A673 (cell line): ENCODE measurements around the gene S100A12. TPM values are rescaled to one million over a fixed set of nuclear protein-coding genes. Genes with fewer than 3 reads are reported as not detected.

Experiments used
- BruUV-seq: library from RNA; stranded (reverse); fragments of 400-500 nt; replicated peaks from 2 replicates; lab custom pipeline; 2021; lab: Mats Ljungman, UMichigan
- CTCF ChIA-PET: fragments of 300-600 bp; sonication (Branson Sonifier 250); formaldehyde crosslinking; loops from one replicate; lab custom pipeline; 2022; ENCODE audit warnings: antibody characterized with exemption; lab: Charles Lee
- POLR2A ChIA-PET: fragments of 300-600 bp; sonication (Branson Sonifier 250); formaldehyde crosslinking; loops from one replicate; lab custom pipeline; 2022; ENCODE audit warnings: antibody characterized with exemption; ENCODE audit not compliant: low non-redundant PET; lab: Charles Lee
- DNase-seq: peaks from one replicate; pipeline ENCODE4 v3.0.0-alpha.2; 2015; ENCODE audit warnings: low spot score
- H3K27ac ChIP-seq: fragments of 200-600 bp; sonication (generic); 2 replicates; pipeline ENCODE4 v1.5.1; 2016; ENCODE audit warnings: mixed run types, low read depth, mild to moderate bottlenecking, mixed read lengths, antibody characterized with exemption, low read length; ENCODE audit not compliant: poor library complexity, severe bottlenecking
- H3K27me3 ChIP-seq: fragments of 200-600 bp; sonication (generic); replicated peaks from 2 replicates; pipeline ENCODE4 v1.6.1; 2017; ENCODE audit warnings: mixed run types, low read depth, mild to moderate bottlenecking, mixed read lengths, antibody characterized with exemption, low read length; ENCODE audit not compliant: insufficient read depth, poor library complexity
- H3K36me3 ChIP-seq: fragments of 200-600 bp; sonication (generic); 2 replicates; pipeline ENCODE4 v1.6.1; 2016; ENCODE audit warnings: mixed run types, mild to moderate bottlenecking, mixed read lengths, antibody characterized with exemption, low read length; ENCODE audit not compliant: insufficient read depth, poor library complexity, severe bottlenecking
- H3K4me1 ChIP-seq: fragments of 200-600 bp; sonication (generic); 2 replicates; pipeline ENCODE4 v1.6.1; 2017; ENCODE audit warnings: mixed run types, mild to moderate bottlenecking, mixed read lengths, antibody characterized with exemption, low read length; ENCODE audit not compliant: insufficient read depth, poor library complexity, severe bottlenecking
- H3K4me3 ChIP-seq: fragments of 200-600 bp; sonication (generic); 2 replicates; pipeline ENCODE4 v1.5.1; 2016; ENCODE audit warnings: low read depth, mixed run types, mild to moderate bottlenecking, mixed read lengths, low read length; ENCODE audit not compliant: poor library complexity, severe bottlenecking
- H3K9me3 ChIP-seq: fragments of 200-600 bp; sonication (generic); 2 replicates; pipeline ENCODE4 v1.6.1; 2016; ENCODE audit warnings: mixed run types, low read depth, mild to moderate bottlenecking, mixed read lengths, antibody characterized with exemption, low read length; ENCODE audit not compliant: poor library complexity, severe bottlenecking
- CTCF ChIP-seq: fragments of 300-800, 200-600 bp; sonication (generic); conservative IDR thresholded peaks from 2 replicates; pipeline ENCODE4 v1.5.1; 2017; ENCODE audit warnings: low read depth, mild to moderate bottlenecking, antibody characterized with exemption, low read length, moderate library complexity, mixed read lengths
- EZH2 ChIP-seq: fragments of 200-600 bp; sonication (generic); IDR thresholded peaks from 2 replicates; pipeline ENCODE4 v1.6.1; 2017; ENCODE audit warnings: borderline replicate concordance, low read depth, mild to moderate bottlenecking, mixed read lengths, antibody characterized with exemption, low read length; ENCODE audit not compliant: poor library complexity, severe bottlenecking
- intact Hi-C: fragments of 100-400 bp; cut with micrococcal nuclease; formaldehyde crosslinking; loops from one replicate; pipeline ENCODE4 v1.10.0; 2022; ENCODE audit not compliant: unreplicated experiment
- total RNA-seq: library from RNA; stranded (reverse); gene quantifications from 2 replicates; pipeline ENCODE4 v1.2.3, GENCODE V29; 2021

Gene S100A12
- total RNA-seq, 1 experiment from 2014 or later, result not detected

- no peaks in the 10 kb centered on the region for H3K4me1 ChIP-seq
- H3K36me3 ChIP-seq, result no peaks in the 10 kb centered on the region
- TF ChIP-seq EZH2, result no peak
- no peak overlapping the region for H3K4me3 ChIP-seq
- peaks cover 81% of the 10 kb centered on the region for H3K27me3 ChIP-seq
- CTCF ChIA-PET, result no interaction called here
- H3K9me3 ChIP-seq, result no peaks in the 10 kb centered on the region
- no peak overlapping the region for H3K27ac ChIP-seq
- no peak for DNase-seq
- POLR2A ChIA-PET, result no interaction called here
- no TSS peak for BruUV-seq
- intact Hi-C loops, result no loop called here
Observed at GRCh38 chr1:153341431-153341934, 33.9 kb downstream of the S100A12 start.

GRCh38 chr1:153340356-153340755, 35.1 kb downstream of the S100A12 start:
- POLR2A ChIA-PET, result no interaction called here
- Histone ChIP-seq H3K27ac (no peak overlapping the region), H3K4me3 (no peak overlapping the region), H3K9me3 (no peaks in the 10 kb centered on the region), H3K36me3 (no peaks in the 10 kb centered on the region), H3K4me1 (no peaks in the 10 kb centered on the region), H3K27me3 (peaks cover 71% of the 10 kb centered on the region)
- CTCF ChIA-PET, result no interaction called here
- TF ChIP-seq CTCF (no peak), EZH2 (no peak)
- BruUV-seq, result no TSS peak
- intact Hi-C loops, result no loop called here
- no peak for DNase-seq

GRCh38 chr1:153339802-153340201, 35.6 kb downstream of the S100A12 start:
- intact Hi-C loops, result no loop called here
- Histone ChIP-seq H3K4me3 (no peak overlapping the region), H3K27me3 (peaks cover 66% of the 10 kb centered on the region), H3K36me3 (no peaks in the 10 kb centered on the region), H3K4me1 (no peaks in the 10 kb centered on the region), H3K9me3 (no peaks in the 10 kb centered on the region), H3K27ac (no peak overlapping the region)
- no TSS peak for BruUV-seq
- CTCF ChIA-PET, result no interaction called here
- TF ChIP-seq EZH2, result no peak
- TF ChIP-seq CTCF, result no peak
- POLR2A ChIA-PET, result no interaction called here
- no peak for DNase-seq
